ENCODE measurements around the gene AHCYL2.
"Not testable (repeated sequence)": the region's sequence is repeated elsewhere in the genome, so short reads cannot be mapped to it uniquely, and the experiment has no call there.

Gene AHCYL2

DNA sequence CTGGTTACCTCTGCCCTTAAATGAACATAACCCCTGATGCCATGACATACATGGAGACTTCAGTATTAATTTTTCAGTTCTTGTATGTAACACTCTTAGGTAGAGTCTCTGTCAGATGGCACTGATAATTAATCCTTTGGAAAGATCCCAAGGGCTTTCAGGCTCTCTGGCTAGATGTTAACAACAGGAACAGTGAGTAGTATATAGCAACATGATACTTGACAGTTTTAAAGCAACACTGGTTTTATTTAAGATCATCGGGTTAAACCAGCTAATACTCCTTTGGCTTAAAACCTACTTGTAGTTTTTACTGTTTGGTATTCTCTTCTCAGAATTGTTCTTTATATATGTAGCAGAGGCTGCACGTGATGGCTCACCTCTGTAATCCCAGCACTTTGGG is 27.3 kb downstream of the AHCYL2 start:
- no peak overlapping the region for H2AFZ ChIP-seq (ENCODE audit: low read length, unreplicated experiment)
- no peaks in the 10 kb centered on the region for H3K4me1 ChIP-seq (ENCODE audit: control insufficient read depth, insufficient read depth, low read length, unreplicated experiment)
- no peaks in the 10 kb centered on the region for H3K36me3 ChIP-seq (ENCODE audit: insufficient read depth, low read length)
- H3K27ac ChIP-seq (ENCODE audit: low read depth, low read length) = no peak overlapping the region
- H3K79me2 ChIP-seq (ENCODE audit: control insufficient read depth, insufficient read depth, low read length, unreplicated experiment) = no peaks in the 10 kb centered on the region
- H3K4me3 ChIP-seq (ENCODE audit: low read depth, low read length) = no peak overlapping the region
- no peaks in the 10 kb centered on the region for H3K27me3 ChIP-seq (ENCODE audit: insufficient read depth, low read length)

- H3K27me3 ChIP-seq (ENCODE audit: insufficient read depth, low read length); H3K36me3 ChIP-seq (ENCODE audit: insufficient read depth, low read length); H3K4me1 ChIP-seq (ENCODE audit: control insufficient read depth, insufficient read depth, low read length, unreplicated experiment); H3K27ac ChIP-seq (ENCODE audit: low read depth, low read length); H3K79me2 ChIP-seq (ENCODE audit: control insufficient read depth, insufficient read depth, low read length, unreplicated experiment); H3K4me3 ChIP-seq (ENCODE audit: low read depth, low read length); H2AFZ ChIP-seq (ENCODE audit: low read length, unreplicated experiment): not testable (repeated sequence)
These were observed 27.8 kb downstream of the AHCYL2 start for GRCh38 chr7:129252603-129253002.

- H2AFZ ChIP-seq (ENCODE audit: low read length, unreplicated experiment) = no peak overlapping the region
- H3K4me1 ChIP-seq (ENCODE audit: control insufficient read depth, insufficient read depth, low read length, unreplicated experiment) = peaks cover 14% of the 10 kb centered on the region
- H3K27ac ChIP-seq (ENCODE audit: low read depth, low read length) = no peak overlapping the region
- no peaks in the 10 kb centered on the region for H3K27me3 ChIP-seq (ENCODE audit: insufficient read depth, low read length)
- H3K36me3 ChIP-seq (ENCODE audit: insufficient read depth, low read length) = no peaks in the 10 kb centered on the region
- no peak overlapping the region for H3K4me3 ChIP-seq (ENCODE audit: low read depth, low read length)
- no peaks in the 10 kb centered on the region for H3K79me2 ChIP-seq (ENCODE audit: control insufficient read depth, insufficient read depth, low read length, unreplicated experiment)
These were observed 31.0 kb downstream of the AHCYL2 start for GRCh38 chr7:129255800-129256199.

- H3K79me2 ChIP-seq (ENCODE audit: control insufficient read depth, insufficient read depth, low read length, unreplicated experiment) = no peaks in the 10 kb centered on the region
- H3K36me3 ChIP-seq (ENCODE audit: insufficient read depth, low read length) = no peaks in the 10 kb centered on the region
- H3K27ac ChIP-seq (ENCODE audit: low read depth, low read length) = no peak overlapping the region
- H2AFZ ChIP-seq (ENCODE audit: low read length, unreplicated experiment) = no peak overlapping the region
- H3K4me1 ChIP-seq (ENCODE audit: control insufficient read depth, insufficient read depth, low read length, unreplicated experiment) = peaks cover 14% of the 10 kb centered on the region
- no peaks in the 10 kb centered on the region for H3K27me3 ChIP-seq (ENCODE audit: insufficient read depth, low read length)
- no peak overlapping the region for H3K4me3 ChIP-seq (ENCODE audit: low read depth, low read length)
These were observed 31.4 kb downstream of the AHCYL2 start for GRCh38 chr7:129256221-129256620.

DNA sequence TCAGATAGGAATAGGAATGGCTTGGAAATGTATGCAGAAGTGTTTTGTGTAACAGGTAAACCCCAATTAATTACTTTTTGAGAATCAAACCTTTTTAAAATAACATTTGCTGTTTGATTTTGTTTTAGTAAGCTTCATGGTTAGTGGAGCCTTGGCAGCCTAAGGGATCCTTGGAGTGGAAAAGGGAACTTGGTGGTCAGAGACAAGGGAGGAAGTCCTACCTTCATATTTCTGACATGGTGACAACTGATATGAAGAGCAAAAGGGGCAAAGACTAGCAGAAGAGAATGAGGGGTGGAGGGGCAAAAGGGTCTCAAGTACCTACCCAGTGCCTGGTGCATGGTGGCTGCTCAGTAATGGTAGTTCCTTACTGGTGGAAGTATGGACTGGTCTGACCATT is 32.3 kb downstream of the AHCYL2 start:
- Histone ChIP-seq H3K36me3 (ENCODE audit: insufficient read depth, low read length) (no peaks in the 10 kb centered on the region), H3K27ac (ENCODE audit: low read depth, low read length) (no peak overlapping the region), H2AFZ (ENCODE audit: low read length, unreplicated experiment) (no peak overlapping the region), H3K27me3 (ENCODE audit: insufficient read depth, low read length) (no peaks in the 10 kb centered on the region), H3K4me3 (ENCODE audit: low read depth, low read length) (no peak overlapping the region), H3K4me1 (ENCODE audit: control insufficient read depth, insufficient read depth, low read length, unreplicated experiment) (peaks cover 14% of the 10 kb centered on the region), H3K79me2 (ENCODE audit: control insufficient read depth, insufficient read depth, low read length, unreplicated experiment) (no peaks in the 10 kb centered on the region)

DNA sequence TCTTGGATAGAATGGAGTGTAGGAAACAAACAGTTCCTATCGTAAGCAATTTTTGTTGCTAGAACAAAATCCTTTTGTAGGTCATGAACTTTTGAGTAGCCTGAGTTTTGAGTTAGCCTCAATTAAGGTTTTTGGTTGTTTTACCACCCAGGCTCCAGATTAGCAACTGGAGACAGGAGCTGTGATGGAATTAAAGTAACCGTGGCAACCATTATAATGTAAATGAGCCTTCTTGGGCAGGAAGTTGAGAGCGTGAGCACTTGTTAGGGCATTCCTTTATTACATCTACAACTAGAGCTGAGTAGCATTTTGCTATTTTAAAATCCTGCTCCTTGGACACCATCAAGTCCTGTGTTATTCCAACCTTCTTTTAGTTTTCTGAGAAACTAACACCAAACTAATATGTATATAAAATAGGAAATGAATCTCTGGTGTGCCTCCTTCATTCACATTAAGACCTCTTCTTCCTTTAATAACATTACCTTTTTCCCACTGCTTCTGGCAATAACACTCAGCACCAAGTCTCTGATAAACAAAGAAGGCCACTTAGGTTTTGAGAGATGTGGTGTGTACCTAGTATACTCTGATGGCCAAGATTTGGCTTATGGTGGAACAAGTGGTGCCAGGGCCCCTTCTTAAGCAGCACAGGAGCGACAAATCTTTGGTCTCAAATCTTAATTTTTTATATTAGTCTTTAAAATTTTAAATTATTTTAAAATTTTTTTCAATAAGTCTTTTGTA is 34.0 kb downstream of the AHCYL2 start:
- peaks cover 14% of the 10 kb centered on the region for H3K4me1 ChIP-seq (ENCODE audit: control insufficient read depth, insufficient read depth, low read length, unreplicated experiment)
- no peak overlapping the region for H3K27ac ChIP-seq (ENCODE audit: low read depth, low read length)
- H3K4me3 ChIP-seq (ENCODE audit: low read depth, low read length) = no peak overlapping the region
- no peaks in the 10 kb centered on the region for H3K27me3 ChIP-seq (ENCODE audit: insufficient read depth, low read length)
- no peaks in the 10 kb centered on the region for H3K36me3 ChIP-seq (ENCODE audit: insufficient read depth, low read length)
- H3K79me2 ChIP-seq (ENCODE audit: control insufficient read depth, insufficient read depth, low read length, unreplicated experiment) = no peaks in the 10 kb centered on the region
- no peak overlapping the region for H2AFZ ChIP-seq (ENCODE audit: low read length, unreplicated experiment)

DNA sequence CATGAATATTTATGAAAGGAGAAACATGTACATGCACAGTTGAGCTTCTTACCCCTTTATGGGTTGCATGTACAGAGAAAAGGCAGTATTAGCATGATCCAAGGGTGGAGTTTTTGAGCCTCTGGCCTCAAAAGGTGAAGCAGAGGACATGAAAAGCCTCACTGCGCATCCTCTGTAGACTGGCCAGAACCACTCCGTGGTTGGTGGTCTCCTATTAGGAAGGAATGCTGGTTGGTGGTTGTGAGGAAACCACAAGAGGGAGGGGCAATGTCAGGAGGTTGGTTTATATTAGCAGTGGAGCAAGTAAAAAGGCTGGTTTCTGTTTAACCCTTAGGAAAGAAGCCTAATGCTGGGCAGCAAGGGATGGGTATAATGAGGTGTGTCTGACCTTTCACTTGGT is 37.5 kb downstream of the AHCYL2 start:
- no peak overlapping the region for H3K27ac ChIP-seq (ENCODE audit: low read depth, low read length)
- H3K36me3 ChIP-seq (ENCODE audit: insufficient read depth, low read length) = no peaks in the 10 kb centered on the region
- no peak overlapping the region for H2AFZ ChIP-seq (ENCODE audit: low read length, unreplicated experiment)
- peaks cover 14% of the 10 kb centered on the region for H3K4me1 ChIP-seq (ENCODE audit: control insufficient read depth, insufficient read depth, low read length, unreplicated experiment)
- H3K4me3 ChIP-seq (ENCODE audit: low read depth, low read length) = no peak overlapping the region
- H3K79me2 ChIP-seq (ENCODE audit: control insufficient read depth, insufficient read depth, low read length, unreplicated experiment) = no peaks in the 10 kb centered on the region
- H3K27me3 ChIP-seq (ENCODE audit: insufficient read depth, low read length) = no peaks in the 10 kb centered on the region

- H2AFZ ChIP-seq (ENCODE audit: low read length, unreplicated experiment) = no peak overlapping the region
- no peak overlapping the region for H3K27ac ChIP-seq (ENCODE audit: low read depth, low read length)
- H3K4me3 ChIP-seq (ENCODE audit: low read depth, low read length) = no peak overlapping the region
- no peaks in the 10 kb centered on the region for H3K36me3 ChIP-seq (ENCODE audit: insufficient read depth, low read length)
- H3K79me2 ChIP-seq (ENCODE audit: control insufficient read depth, insufficient read depth, low read length, unreplicated experiment) = no peaks in the 10 kb centered on the region
- no peaks in the 10 kb centered on the region for H3K27me3 ChIP-seq (ENCODE audit: insufficient read depth, low read length)
- H3K4me1 ChIP-seq (ENCODE audit: control insufficient read depth, insufficient read depth, low read length, unreplicated experiment) = peaks cover 14% of the 10 kb centered on the region
These were observed 38.3 kb downstream of the AHCYL2 start for GRCh38 chr7:129263168-129263567.

DNA sequence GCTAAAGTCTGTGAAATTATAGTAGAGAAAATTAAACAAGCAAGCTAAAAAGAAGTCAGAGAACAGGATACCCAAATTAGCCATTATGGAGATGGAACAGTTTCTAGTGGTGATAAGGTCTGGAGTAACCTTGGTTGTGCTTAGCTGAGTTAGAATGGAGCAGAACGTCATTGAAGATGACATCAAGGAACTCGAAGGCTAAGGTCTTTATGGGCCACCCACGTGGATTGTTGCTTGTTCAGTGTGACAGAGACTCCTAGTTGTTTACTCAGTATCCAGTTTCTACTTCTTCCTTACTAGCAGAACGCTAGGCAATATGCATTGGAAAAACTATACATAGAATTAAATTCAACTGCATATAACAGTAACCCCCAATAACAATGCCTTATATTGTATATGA is 39.7 kb downstream of the AHCYL2 start:
- H3K4me1 ChIP-seq (ENCODE audit: control insufficient read depth, insufficient read depth, low read length, unreplicated experiment) = peaks cover 6% of the 10 kb centered on the region

GRCh38 chr7:129265328-129265727 is 40.5 kb downstream of the AHCYL2 start:
- no peaks in the 10 kb centered on the region for H3K27me3 ChIP-seq (ENCODE audit: insufficient read depth, low read length)
- no peaks in the 10 kb centered on the region for H3K79me2 ChIP-seq (ENCODE audit: control insufficient read depth, insufficient read depth, low read length, unreplicated experiment)
- no peaks in the 10 kb centered on the region for H3K4me1 ChIP-seq (ENCODE audit: control insufficient read depth, insufficient read depth, low read length, unreplicated experiment)
- no peak overlapping the region for H3K27ac ChIP-seq (ENCODE audit: low read depth, low read length)
- no peak overlapping the region for H2AFZ ChIP-seq (ENCODE audit: low read length, unreplicated experiment)
- no peaks in the 10 kb centered on the region for H3K36me3 ChIP-seq (ENCODE audit: insufficient read depth, low read length)
- no peak overlapping the region for H3K4me3 ChIP-seq (ENCODE audit: low read depth, low read length)

More for the DNA sequence above, 39.7 kb downstream of the AHCYL2 start:
- H3K27ac ChIP-seq (ENCODE audit: low read depth, low read length) = no peak overlapping the region
- H3K4me3 ChIP-seq (ENCODE audit: low read depth, low read length) = no peak overlapping the region
- no peaks in the 10 kb centered on the region for H3K27me3 ChIP-seq (ENCODE audit: insufficient read depth, low read length)
- no peaks in the 10 kb centered on the region for H3K36me3 ChIP-seq (ENCODE audit: insufficient read depth, low read length)
- H3K79me2 ChIP-seq (ENCODE audit: control insufficient read depth, insufficient read depth, low read length, unreplicated experiment) = no peaks in the 10 kb centered on the region
- H2AFZ ChIP-seq (ENCODE audit: low read length, unreplicated experiment) = no peak overlapping the region

DNA sequence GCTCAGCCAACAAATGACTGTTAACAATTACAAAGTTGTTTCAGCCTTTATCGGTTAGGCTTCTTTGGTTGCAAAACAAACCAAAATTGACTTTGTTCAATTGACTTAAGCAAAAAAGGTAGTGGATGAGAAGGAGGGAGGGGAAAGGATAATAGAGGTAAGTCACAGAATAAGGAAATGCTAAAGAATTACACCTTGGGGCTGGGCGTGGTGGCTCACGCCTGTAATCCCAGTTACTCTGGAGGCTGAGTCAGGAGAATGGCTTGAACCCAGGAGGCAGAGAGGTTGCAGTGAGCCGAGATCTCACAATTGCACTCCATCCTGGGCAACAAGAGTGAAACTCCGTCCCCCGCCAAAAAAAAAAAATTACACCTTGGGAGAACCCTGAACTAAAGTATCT is 41.4 kb downstream of the AHCYL2 start:
- no peak overlapping the region for H2AFZ ChIP-seq (ENCODE audit: low read length, unreplicated experiment)
- H3K27me3 ChIP-seq (ENCODE audit: insufficient read depth, low read length) = no peaks in the 10 kb centered on the region
- no peaks in the 10 kb centered on the region for H3K36me3 ChIP-seq (ENCODE audit: insufficient read depth, low read length)
- H3K79me2 ChIP-seq (ENCODE audit: control insufficient read depth, insufficient read depth, low read length, unreplicated experiment) = no peaks in the 10 kb centered on the region
- no peak overlapping the region for H3K27ac ChIP-seq (ENCODE audit: low read depth, low read length)
- no peaks in the 10 kb centered on the region for H3K4me1 ChIP-seq (ENCODE audit: control insufficient read depth, insufficient read depth, low read length, unreplicated experiment)
- no peak overlapping the region for H3K4me3 ChIP-seq (ENCODE audit: low read depth, low read length)

Measured in ACC112 (cell line).